Gastrocnemius medialis (tissue), 4 donors: ENCODE data around the gene TSHZ1.

Experiments used
- CTCF ChIP-seq, 5 experiments: fragments of 450-650 bp in 3 of 5; fragments of 200-600 bp in 2 of 5; sonication (generic) in 2 of 5; IDR thresholded peaks in 4 of 5; conservative IDR thresholded peaks in 1 of 5; 1 replicate in 4 of 5; 2 replicates in 1 of 5; pipeline ENCODE4 v1.5.1; 2016 to 2019; ENCODE audit warnings: antibody characterized with exemption in 5 of 5, mild to moderate bottlenecking in 3 of 5, moderate library complexity in 3 of 5
- POLR2A ChIP-seq, 2 donors: fragments of 450-650 bp; IDR thresholded peaks; one replicate each; pipeline ENCODE4 v1.6.1; 2017; ENCODE audit warnings: antibody characterized with exemption in 2 of 2, mild to moderate bottlenecking in 2 of 2, moderate library complexity in 2 of 2

DNA sequence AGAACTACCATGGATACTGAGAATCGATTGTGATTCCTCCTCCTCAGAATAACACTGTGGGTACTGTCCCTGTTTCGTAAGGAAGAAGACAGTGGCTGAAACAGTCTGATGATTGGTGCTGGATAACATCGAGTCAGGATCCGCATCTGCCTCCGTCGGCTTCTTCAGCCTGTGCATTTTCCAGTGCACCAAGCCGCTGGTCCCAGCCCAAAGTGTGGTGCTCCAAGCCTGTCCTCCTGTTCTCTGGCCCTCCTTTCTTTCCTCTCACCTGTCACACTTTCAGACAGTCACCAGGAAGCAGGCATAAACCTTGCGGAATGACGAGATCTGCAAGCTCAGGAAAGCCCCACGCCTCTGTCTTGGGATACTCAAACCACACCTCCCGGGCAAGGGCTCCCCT lies 32.2 kb upstream of the TSHZ1 start:
- no peak for TF ChIP-seq CTCF (IDR thresholded peaks at IDR 0.05 in 4 of 5, conservative IDR thresholded peaks at IDR 0.05 in 1 of 5)
- no peak for TF ChIP-seq POLR2A (IDR thresholded peaks at IDR 0.05)
